WTC11 (cell line): ENCODE results near the gene LSM3. TPM values are rescaled to one million over a fixed set of nuclear protein-coding genes. Genes with fewer than 3 reads are reported as not detected.
A peak's percentile ranks its signal among the peaks of the same experiment; 100 is the strongest.

Experiments used
- ATAC-seq: fragments of 200-7000 bp; cut with Tn5 transposase; 2 replicates; pipeline ENCODE4 v1.10.0; 2021; ENCODE audit warnings: mild to moderate bottlenecking, moderate library complexity
- CTCF ChIA-PET: fragments of 300-600 bp; sonication (Branson Sonifier 250); formaldehyde crosslinking; loops from one replicate; lab custom pipeline; 2021; ENCODE audit warnings: antibody characterized with exemption; lab: Charles Lee
- POLR2A ChIA-PET: fragments of 350-600 bp; sonication (Branson Sonifier 250); formaldehyde crosslinking; loops from one replicate; lab custom pipeline; 2021; ENCODE audit warnings: antibody characterized with exemption; lab: Charles Lee
- DNase-seq: peaks from one replicate; pipeline ENCODE4 v3.0.0; 2021; ENCODE audit warnings: low spot score
- H3K27ac Mint-ChIP-seq: 2 replicates; pipeline ENCODE4 v1.8.0; 2021; ENCODE audit warnings: mixed read lengths
- H3K27me3 Mint-ChIP-seq: 2 replicates; pipeline ENCODE4 v1.8.0; 2021; ENCODE audit warnings: low read depth, mild to moderate bottlenecking, moderate library complexity, mixed read lengths
- H3K36me3 Mint-ChIP-seq: 2 replicates; pipeline ENCODE4 v1.8.0; 2021; ENCODE audit warnings: mixed read lengths
- H3K4me1 Mint-ChIP-seq: 2 replicates; pipeline ENCODE4 v1.8.0; 2022; ENCODE audit warnings: mixed read lengths
- H3K4me3 Mint-ChIP-seq: 2 replicates; pipeline ENCODE4 v1.8.0; 2021; ENCODE audit warnings: mild to moderate bottlenecking, moderate library complexity, mixed read lengths
- H3K9me3 Mint-ChIP-seq: 2 replicates; pipeline ENCODE4 v1.8.0; 2021; ENCODE audit warnings: mixed read lengths
- ATF1 ChIP-seq: sonication (generic); formaldehyde crosslinking; IDR thresholded peaks from 2 replicates; pipeline ENCODE4 v1.8.1; 2023; ENCODE audit warnings: mild to moderate bottlenecking, moderate library complexity, missing genetic modification reagents
- FOXK1 ChIP-seq: sonication (generic); formaldehyde crosslinking; IDR thresholded peaks from 2 replicates; pipeline ENCODE4 v1.8.0; 2022; ENCODE audit warnings: mild to moderate bottlenecking, moderate library complexity, missing genetic modification reagents
- GABPB1 ChIP-seq: sonication (generic); formaldehyde crosslinking; IDR thresholded peaks from 2 replicates; pipeline ENCODE4 v1.8.1; 2023; ENCODE audit warnings: mild to moderate bottlenecking, missing genetic modification reagents
- MXD4 ChIP-seq: fragments of 250-450 bp; sonication (Bioruptor Pico); IDR thresholded peaks from 2 replicates; pipeline ENCODE4 v1.8.0; 2021; ENCODE audit warnings: mild to moderate bottlenecking, moderate library complexity, borderline replicate concordance
- NFYB ChIP-seq: sonication (generic); formaldehyde crosslinking; conservative IDR thresholded peaks from 2 replicates; pipeline ENCODE4 v1.8.0; 2022; ENCODE audit warnings: low read depth, missing genetic modification reagents
- OVOL2 ChIP-seq: fragments of 250-450 bp; sonication (Bioruptor Pico); IDR thresholded peaks from 2 replicates; pipeline ENCODE4 v1.9.0; 2021; ENCODE audit warnings: mild to moderate bottlenecking, borderline replicate concordance
- RELA ChIP-seq: sonication (generic); formaldehyde crosslinking; IDR thresholded peaks from 2 replicates; pipeline ENCODE4 v1.8.1; 2022; ENCODE audit warnings: missing genetic modification reagents, mild to moderate bottlenecking, borderline replicate concordance
- SMAD4 ChIP-seq: sonication (generic); formaldehyde crosslinking; IDR thresholded peaks from 2 replicates; pipeline ENCODE4 v1.8.0; 2022; ENCODE audit warnings: mild to moderate bottlenecking, missing genetic modification reagents
- SOX15 ChIP-seq: fragments of 250-450 bp; sonication (Bioruptor Pico); IDR thresholded peaks from 2 replicates; pipeline ENCODE4 v1.9.0; 2021; ENCODE audit warnings: mild to moderate bottlenecking
- SP1 ChIP-seq: sonication (generic); formaldehyde crosslinking; conservative IDR thresholded peaks from 2 replicates; pipeline ENCODE4 v1.8.1; 2022; ENCODE audit warnings: missing genetic modification reagents
- TCF7 ChIP-seq: sonication (generic); formaldehyde crosslinking; IDR thresholded peaks from 2 replicates; pipeline ENCODE4 v1.8.0; 2022; ENCODE audit warnings: mild to moderate bottlenecking, low read depth, missing genetic modification reagents, moderate library complexity
- TP53 ChIP-seq: sonication (generic); formaldehyde crosslinking; IDR thresholded peaks from 2 replicates; pipeline ENCODE4 v1.8.1; 2023; ENCODE audit warnings: mild to moderate bottlenecking, missing genetic modification reagents
- ZNF138 ChIP-seq: sonication (generic); formaldehyde crosslinking; conservative IDR thresholded peaks from 2 replicates; pipeline ENCODE4 v1.8.1; 2022; ENCODE audit warnings: mild to moderate bottlenecking, moderate library complexity, missing genetic modification reagents
- ZNF232 ChIP-seq: sonication (generic); formaldehyde crosslinking; IDR thresholded peaks from 2 replicates; pipeline ENCODE4 v1.8.0; 2022; ENCODE audit warnings: mild to moderate bottlenecking, missing genetic modification reagents
- ZNF263 ChIP-seq: sonication (generic); formaldehyde crosslinking; IDR thresholded peaks from 2 replicates; pipeline ENCODE4 v1.8.1; 2022; ENCODE audit warnings: low read depth, mild to moderate bottlenecking, moderate library complexity, missing genetic modification reagents
- total RNA-seq: library from RNA; stranded (reverse); gene quantifications from 3 replicates; pipeline ENCODE4 v1.2.3, GENCODE V29; 2021
- TF ChIP-seq, protein P1 (sequence below): sonication (generic); formaldehyde crosslinking; IDR thresholded peaks from 2 replicates; pipeline ENCODE4 v1.8.1; 2022; ENCODE audit warnings: missing genetic modification reagents, borderline replicate concordance
- TF ChIP-seq, protein P2 (sequence below): fragments of 250-450 bp; sonication (Bioruptor Pico); IDR thresholded peaks from 2 replicates; pipeline ENCODE4 v1.9.0; 2021; ENCODE audit warnings: mild to moderate bottlenecking
- TF ChIP-seq, protein P3 (sequence below): sonication (generic); formaldehyde crosslinking; IDR thresholded peaks from 2 replicates; pipeline ENCODE4 v1.8.0; 2022; ENCODE audit warnings: mild to moderate bottlenecking, missing genetic modification reagents
- TF ChIP-seq, protein P4 (sequence below): sonication (generic); formaldehyde crosslinking; IDR thresholded peaks from 2 replicates; pipeline ENCODE4 v1.8.1; 2023; ENCODE audit warnings: mild to moderate bottlenecking, missing genetic modification reagents
- TF ChIP-seq, protein P5 (sequence below): sonication (generic); formaldehyde crosslinking; IDR thresholded peaks from 2 replicates; pipeline ENCODE4 v1.8.1; 2023; ENCODE audit warnings: mild to moderate bottlenecking, missing genetic modification reagents

Gene LSM3
- total RNA-seq, 1 experiment from 2014 or later, result 21.4 TPM

DNA sequence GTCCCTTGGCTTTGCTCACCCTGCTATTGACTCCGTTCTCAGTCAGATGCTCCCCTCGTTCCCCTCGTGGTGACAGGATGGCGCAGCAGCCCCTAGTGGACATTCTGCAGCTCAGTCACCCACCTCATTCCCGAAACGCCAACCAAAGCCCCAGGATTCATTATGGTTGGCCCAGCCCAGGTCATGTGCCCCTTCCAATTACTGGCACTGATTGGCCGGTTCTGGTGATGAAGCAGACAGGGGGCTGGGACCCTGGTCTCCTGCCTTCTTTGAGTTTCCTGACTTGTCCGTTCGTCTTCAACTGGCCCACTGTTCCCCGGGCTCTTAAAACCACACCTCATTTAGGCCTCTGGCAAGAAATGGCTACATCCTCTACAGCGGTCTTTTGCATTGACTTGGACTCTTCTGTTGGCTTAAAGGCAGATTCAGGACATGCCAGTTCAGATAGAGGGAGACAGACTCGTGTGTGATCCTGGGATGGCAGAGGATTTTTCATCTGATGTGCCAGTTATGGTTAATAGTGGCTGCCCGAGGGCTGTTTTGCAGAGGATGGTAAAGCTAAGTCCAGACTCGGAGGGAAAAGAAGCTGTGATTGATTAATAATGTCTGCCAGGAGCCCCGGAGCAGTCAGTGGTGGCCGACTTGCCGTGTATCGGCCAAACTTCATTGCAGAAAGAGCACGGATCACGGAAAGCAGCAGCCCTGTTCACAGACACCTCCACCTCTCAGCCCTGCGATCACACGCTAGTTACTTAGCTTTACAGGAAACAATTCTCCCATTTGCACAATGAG lies 37.8 kb downstream of the LSM3 start (continued):
- TF ChIP-seq, protein P1, sequence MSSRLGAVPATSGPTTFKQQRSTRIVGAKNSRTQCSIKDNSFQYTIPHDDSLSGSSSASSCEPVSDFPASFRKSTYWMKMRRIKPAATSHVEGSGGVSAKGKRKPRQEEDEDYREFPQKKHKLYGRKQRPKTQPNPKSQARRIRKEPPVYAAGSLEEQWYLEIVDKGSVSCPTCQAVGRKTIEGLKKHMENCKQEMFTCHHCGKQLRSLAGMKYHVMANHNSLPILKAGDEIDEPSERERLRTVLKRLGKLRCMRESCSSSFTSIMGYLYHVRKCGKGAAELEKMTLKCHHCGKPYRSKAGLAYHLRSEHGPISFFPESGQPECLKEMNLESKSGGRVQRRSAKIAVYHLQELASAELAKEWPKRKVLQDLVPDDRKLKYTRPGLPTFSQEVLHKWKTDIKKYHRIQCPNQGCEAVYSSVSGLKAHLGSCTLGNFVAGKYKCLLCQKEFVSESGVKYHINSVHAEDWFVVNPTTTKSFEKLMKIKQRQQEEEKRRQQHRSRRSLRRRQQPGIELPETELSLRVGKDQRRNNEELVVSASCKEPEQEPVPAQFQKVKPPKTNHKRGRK (CRISPR knock-in tag), result no peak
- TF ChIP-seq, protein P2, sequence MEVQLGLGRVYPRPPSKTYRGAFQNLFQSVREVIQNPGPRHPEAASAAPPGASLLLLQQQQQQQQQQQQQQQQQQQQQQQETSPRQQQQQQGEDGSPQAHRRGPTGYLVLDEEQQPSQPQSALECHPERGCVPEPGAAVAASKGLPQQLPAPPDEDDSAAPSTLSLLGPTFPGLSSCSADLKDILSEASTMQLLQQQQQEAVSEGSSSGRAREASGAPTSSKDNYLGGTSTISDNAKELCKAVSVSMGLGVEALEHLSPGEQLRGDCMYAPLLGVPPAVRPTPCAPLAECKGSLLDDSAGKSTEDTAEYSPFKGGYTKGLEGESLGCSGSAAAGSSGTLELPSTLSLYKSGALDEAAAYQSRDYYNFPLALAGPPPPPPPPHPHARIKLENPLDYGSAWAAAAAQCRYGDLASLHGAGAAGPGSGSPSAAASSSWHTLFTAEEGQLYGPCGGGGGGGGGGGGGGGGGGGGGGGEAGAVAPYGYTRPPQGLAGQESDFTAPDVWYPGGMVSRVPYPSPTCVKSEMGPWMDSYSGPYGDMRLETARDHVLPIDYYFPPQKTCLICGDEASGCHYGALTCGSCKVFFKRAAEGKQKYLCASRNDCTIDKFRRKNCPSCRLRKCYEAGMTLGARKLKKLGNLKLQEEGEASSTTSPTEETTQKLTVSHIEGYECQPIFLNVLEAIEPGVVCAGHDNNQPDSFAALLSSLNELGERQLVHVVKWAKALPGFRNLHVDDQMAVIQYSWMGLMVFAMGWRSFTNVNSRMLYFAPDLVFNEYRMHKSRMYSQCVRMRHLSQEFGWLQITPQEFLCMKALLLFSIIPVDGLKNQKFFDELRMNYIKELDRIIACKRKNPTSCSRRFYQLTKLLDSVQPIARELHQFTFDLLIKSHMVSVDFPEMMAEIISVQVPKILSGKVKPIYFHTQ (CRISPR knock-in tag), result no peak
- TF ChIP-seq SOX15 (CRISPR knock-in tag) (no peak), TP53 (CRISPR knock-in tag) (no peak), RELA (no peak), SMAD4 (CRISPR knock-in tag) (no peak), FOXK1 (CRISPR knock-in tag) (peak; percentile 60; the same call in 1 of the 2 replicates)
- TF ChIP-seq, protein P3, sequence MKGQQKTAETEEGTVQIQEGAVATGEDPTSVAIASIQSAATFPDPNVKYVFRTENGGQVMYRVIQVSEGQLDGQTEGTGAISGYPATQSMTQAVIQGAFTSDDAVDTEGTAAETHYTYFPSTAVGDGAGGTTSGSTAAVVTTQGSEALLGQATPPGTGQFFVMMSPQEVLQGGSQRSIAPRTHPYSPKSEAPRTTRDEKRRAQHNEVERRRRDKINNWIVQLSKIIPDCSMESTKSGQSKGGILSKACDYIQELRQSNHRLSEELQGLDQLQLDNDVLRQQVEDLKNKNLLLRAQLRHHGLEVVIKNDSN, result peak; percentile 96
- TF ChIP-seq, protein P4, sequence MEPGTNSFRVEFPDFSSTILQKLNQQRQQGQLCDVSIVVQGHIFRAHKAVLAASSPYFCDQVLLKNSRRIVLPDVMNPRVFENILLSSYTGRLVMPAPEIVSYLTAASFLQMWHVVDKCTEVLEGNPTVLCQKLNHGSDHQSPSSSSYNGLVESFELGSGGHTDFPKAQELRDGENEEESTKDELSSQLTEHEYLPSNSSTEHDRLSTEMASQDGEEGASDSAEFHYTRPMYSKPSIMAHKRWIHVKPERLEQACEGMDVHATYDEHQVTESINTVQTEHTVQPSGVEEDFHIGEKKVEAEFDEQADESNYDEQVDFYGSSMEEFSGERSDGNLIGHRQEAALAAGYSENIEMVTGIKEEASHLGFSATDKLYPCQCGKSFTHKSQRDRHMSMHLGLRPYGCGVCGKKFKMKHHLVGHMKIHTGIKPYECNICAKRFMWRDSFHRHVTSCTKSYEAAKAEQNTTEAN (CRISPR knock-in tag), result no peak

DNA sequence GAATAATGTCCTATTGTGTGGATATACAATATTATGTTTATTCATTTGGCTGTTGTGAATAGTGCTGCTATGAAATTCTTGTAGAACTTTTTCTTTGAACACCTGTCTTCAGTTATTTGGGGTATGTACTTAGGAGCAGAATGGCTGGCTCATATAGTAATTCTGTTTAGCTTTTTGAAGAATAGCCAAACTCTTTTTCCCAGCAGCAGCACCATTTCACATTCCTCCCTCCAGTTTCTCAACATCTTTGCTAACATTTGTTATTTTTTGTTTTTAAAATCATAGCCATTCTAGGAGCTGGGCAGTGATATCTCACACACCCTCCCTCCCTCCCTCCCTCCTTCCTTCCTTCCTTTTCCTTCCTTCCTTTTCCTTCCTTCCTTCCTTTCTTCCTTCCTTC lies 39.7 kb downstream of the LSM3 start:
- peaks cover 11% of the 10 kb centered on the region for H3K36me3 Mint-ChIP-seq
- TF ChIP-seq MXD4, result no peak
- no peak for TF ChIP-seq GABPB1 (CRISPR knock-in tag)
- TF ChIP-seq, protein P5, sequence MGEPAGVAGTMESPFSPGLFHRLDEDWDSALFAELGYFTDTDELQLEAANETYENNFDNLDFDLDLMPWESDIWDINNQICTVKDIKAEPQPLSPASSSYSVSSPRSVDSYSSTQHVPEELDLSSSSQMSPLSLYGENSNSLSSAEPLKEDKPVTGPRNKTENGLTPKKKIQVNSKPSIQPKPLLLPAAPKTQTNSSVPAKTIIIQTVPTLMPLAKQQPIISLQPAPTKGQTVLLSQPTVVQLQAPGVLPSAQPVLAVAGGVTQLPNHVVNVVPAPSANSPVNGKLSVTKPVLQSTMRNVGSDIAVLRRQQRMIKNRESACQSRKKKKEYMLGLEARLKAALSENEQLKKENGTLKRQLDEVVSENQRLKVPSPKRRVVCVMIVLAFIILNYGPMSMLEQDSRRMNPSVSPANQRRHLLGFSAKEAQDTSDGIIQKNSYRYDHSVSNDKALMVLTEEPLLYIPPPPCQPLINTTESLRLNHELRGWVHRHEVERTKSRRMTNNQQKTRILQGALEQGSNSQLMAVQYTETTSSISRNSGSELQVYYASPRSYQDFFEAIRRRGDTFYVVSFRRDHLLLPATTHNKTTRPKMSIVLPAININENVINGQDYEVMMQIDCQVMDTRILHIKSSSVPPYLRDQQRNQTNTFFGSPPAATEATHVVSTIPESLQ (CRISPR knock-in tag), result no peak
- TF ChIP-seq NFYB, result no peak
- no peak for TF ChIP-seq TP53 (CRISPR knock-in tag)
- no peak for TF ChIP-seq OVOL2 (CRISPR knock-in tag)
- no peak for TF ChIP-seq ZNF263
- TF ChIP-seq ZNF138 (CRISPR knock-in tag), result no peak
- TF ChIP-seq TCF7 (CRISPR knock-in tag), result no peak
- no peak for TF ChIP-seq ZNF232
- no peak for TF ChIP-seq SP1 (CRISPR knock-in tag)
- TF ChIP-seq SOX15 (CRISPR knock-in tag), result no peak
- TF ChIP-seq ATF1 (CRISPR knock-in tag), result no peak
- TF ChIP-seq, all 79 proteins: peak for 0
- 0 out of 2 replicates have a peak overlapping the region, but pooled peaks have one; percentile 34 for H3K4me3 Mint-ChIP-seq
- H3K27ac Mint-ChIP-seq, result no peak overlapping the region
- DNase-seq (no peak), ATAC-seq (no peak)
- POLR2A ChIA-PET, result no interaction called here
- H3K27me3 Mint-ChIP-seq, result peaks cover 4% of the 10 kb centered on the region; the same call in 1 of the 2 replicates
- CTCF ChIA-PET, result interaction anchor here (1.2 kb wide), 1 partner anchor 15 kb away, joined by 6 read pairs; no protein-coding TSS in a partner anchor
- peaks cover 40% of the 10 kb centered on the region for H3K9me3 Mint-ChIP-seq
- H3K4me1 Mint-ChIP-seq, result peaks cover 9% of the 10 kb centered on the region
